ENCODE measurements around the gene ABLIM2.

DNA sequence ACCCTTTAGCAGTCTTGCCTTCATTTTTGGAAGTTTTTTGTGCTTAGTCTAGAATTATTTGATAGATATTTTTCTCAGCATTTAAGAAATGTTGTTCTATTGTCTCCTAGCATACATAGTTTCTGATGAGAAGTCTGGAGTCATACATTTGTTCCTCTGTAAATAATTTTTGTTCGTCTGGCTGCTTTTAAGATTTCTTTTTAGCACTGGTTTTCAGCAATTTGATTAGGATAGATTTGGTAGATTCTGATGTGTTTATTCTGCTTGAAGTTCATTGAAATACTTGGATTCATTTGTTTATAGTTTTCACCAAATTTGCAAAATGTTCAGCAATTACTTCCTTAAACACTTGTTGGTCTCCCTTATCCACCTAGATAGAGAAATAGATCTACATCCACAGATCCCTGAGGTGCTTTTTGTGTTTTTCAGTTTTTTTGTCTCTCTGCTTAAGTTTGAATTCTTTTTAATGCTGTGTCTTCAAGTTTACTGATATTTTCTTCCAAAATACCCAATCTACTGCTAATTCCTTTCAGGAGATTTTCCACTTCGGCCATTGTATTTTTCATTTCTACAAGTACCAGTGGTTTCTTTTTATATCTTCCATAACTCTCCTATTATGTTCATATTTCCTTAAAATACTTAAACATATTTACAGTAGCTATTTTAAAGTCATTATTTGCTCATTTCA, 64.9 kb downstream of the ABLIM2 start:
- TF ChIP-seq EZH2phosphoT487 (conservative IDR thresholded peaks at IDR 0.05; ENCODE audit: low read length) (no peak), CTCF (IDR thresholded peaks at IDR 0.05; ENCODE audit: insufficient read depth, low read length, poor library complexity, severe bottlenecking) (no peak)
